NCI-H526 treated with DMSO at 0.1 percent for 48 hours (cell line): ENCODE data around the gene SLC24A5.

Source experiments
- DNase-seq: peaks from one replicate; lab custom pipeline; 2025; lab: John Stamatoyannopoulos, UW

Gene SLC24A5

GRCh38 chr15:48112242-48112641, 8.5 kb upstream of the SLC24A5 start:
- DNase-seq: peak; percentile 14

- no peak for DNase-seq
These were observed 1.5 kb upstream of the SLC24A5 start for GRCh38 chr15:48119277-48119676.

GRCh38 chr15:48121849-48122248, 1.1 kb downstream of the SLC24A5 start:
- DNase-seq: no peak

- no peak for DNase-seq
These were observed 6.0 kb downstream of the SLC24A5 start for GRCh38 chr15:48126667-48127355.

- DNase-seq: no peak
These were observed 10.5 kb downstream of the SLC24A5 start for GRCh38 chr15:48131324-48131723.

- DNase-seq: no peak
These were observed 12.1 kb downstream of the SLC24A5 start for GRCh38 chr15:48132874-48133273.

GRCh38 chr15:48143856-48144255, 23.1 kb downstream of the SLC24A5 start:
- no peak for DNase-seq

- no peak for DNase-seq
These were observed 24.1 kb downstream of the SLC24A5 start for GRCh38 chr15:48144889-48145288.

- no peak for DNase-seq
These were observed 25.1 kb downstream of the SLC24A5 start for GRCh38 chr15:48145923-48146322.

GRCh38 chr15:48147358-48147757, 26.6 kb downstream of the SLC24A5 start:
- DNase-seq: no peak

- DNase-seq: no peak
These were observed 29.1 kb downstream of the SLC24A5 start for GRCh38 chr15:48149858-48150257.

- DNase-seq: no peak
These were observed 32.7 kb downstream of the SLC24A5 start for GRCh38 chr15:48153526-48153925.

- no peak for DNase-seq
These were observed 47.8 kb downstream of the SLC24A5 start for GRCh38 chr15:48168616-48169015.

- peak; percentile 9 for DNase-seq
These were observed 50.2 kb downstream of the SLC24A5 start for GRCh38 chr15:48170981-48171380.

GRCh38 chr15:48175126-48175525, 54.3 kb downstream of the SLC24A5 start:
- no peak for DNase-seq

- no peak for DNase-seq
These were observed 55.3 kb downstream of the SLC24A5 start for GRCh38 chr15:48176112-48176511.

- DNase-seq: no peak
These were observed 56.2 kb downstream of the SLC24A5 start for GRCh38 chr15:48176957-48177356.

GRCh38 chr15:48177383-48177765, 56.6 kb downstream of the SLC24A5 start:
- DNase-seq: no peak

GRCh38 chr15:48177766-48178647, 57.2 kb downstream of the SLC24A5 start, which contains the start of gene MYEF2:
TSS of gene MYEF2 (minus strand) at chr15:48178295. CDS start at chr15:48178237, 58 bp downstream.
- peak; percentile 47 for DNase-seq

- DNase-seq: no peak
These were observed 57.8 kb downstream of the SLC24A5 start for GRCh38 chr15:48178648-48178931.

- DNase-seq: no peak
These were observed 62.0 kb downstream of the SLC24A5 start for GRCh38 chr15:48182749-48183148.

GRCh38 chr15:48185529-48185928, 64.7 kb downstream of the SLC24A5 start:
- no peak for DNase-seq

- no peak for DNase-seq
These were observed 65.5 kb downstream of the SLC24A5 start for GRCh38 chr15:48186271-48186670.
